GM21447 (cell line): Measurements from ENCODE around the gene SPAG6.
"Not testable (repeated sequence)": the region's sequence is repeated elsewhere in the genome, so short reads cannot be mapped to it uniquely, and the experiment has no call there.

Source experiments
- ATAC-seq: cut with Tn5 transposase; IDR thresholded peaks from one replicate; pipeline ENCODE4 v1.9.1; 2021; ENCODE audit not compliant: unreplicated experiment

The SPAG6 gene

GRCh38 chr10:22370320-22370719, 25.0 kb downstream of the SPAG6 start:
- ATAC-seq = no peak

GRCh38 chr10:22372298-22372697, 27.0 kb downstream of the SPAG6 start:
- ATAC-seq = no peak

- ATAC-seq = no peak
Observed at GRCh38 chr10:22372917-22373316, 27.6 kb downstream of the SPAG6 start.

- no peak for ATAC-seq
Observed at GRCh38 chr10:22374489-22375126, 29.3 kb downstream of the SPAG6 start.

GRCh38 chr10:22379059-22379458, 33.8 kb downstream of the SPAG6 start:
- peak; percentile 54 for ATAC-seq

- ATAC-seq = no peak
Observed at GRCh38 chr10:22381262-22381661, 36.0 kb downstream of the SPAG6 start.

- ATAC-seq = no peak
Observed at GRCh38 chr10:22386503-22386902, 41.2 kb downstream of the SPAG6 start.

- no peak for ATAC-seq
Observed at GRCh38 chr10:22389856-22390589, 44.7 kb downstream of the SPAG6 start.

- no peak for ATAC-seq
Observed at GRCh38 chr10:22391600-22391999, 46.3 kb downstream of the SPAG6 start.

GRCh38 chr10:22396195-22396594, 50.9 kb downstream of the SPAG6 start:
- not testable (repeated sequence) for ATAC-seq

- not testable (repeated sequence) for ATAC-seq
Observed at GRCh38 chr10:22406916-22407315, 61.6 kb downstream of the SPAG6 start.

GRCh38 chr10:22410394-22410793, 65.1 kb downstream of the SPAG6 start:
- no peak for ATAC-seq

GRCh38 chr10:22410846-22411245, 65.5 kb downstream of the SPAG6 start:
- ATAC-seq = no peak

GRCh38 chr10:22414146-22414545, 68.8 kb downstream of the SPAG6 start:
- no peak for ATAC-seq

- no peak for ATAC-seq
Observed at GRCh38 chr10:22415072-22415471, 69.8 kb downstream of the SPAG6 start.

- ATAC-seq = no peak
Observed at GRCh38 chr10:22417736-22418268, 72.5 kb downstream of the SPAG6 start.

- ATAC-seq = no peak
Observed at GRCh38 chr10:22420787-22421517, 75.7 kb downstream of the SPAG6 start.

GRCh38 chr10:22426653-22427052, 81.4 kb downstream of the SPAG6 start:
- no peak for ATAC-seq

GRCh38 chr10:22427101-22427500, 81.8 kb downstream of the SPAG6 start:
- ATAC-seq = no peak

- ATAC-seq = no peak
Observed at GRCh38 chr10:22427890-22428571, 82.7 kb downstream of the SPAG6 start.

GRCh38 chr10:22429146-22429545, 83.8 kb downstream of the SPAG6 start:
- no peak for ATAC-seq
